ENCODE data around the gene CD52.

Gene CD52

GRCh38 chr1:26317612-26318337 lies at the start of gene CD52:
Gene CD52 (plus strand): TSS chr1:26317958. CDS start chr1:26318018, 60 bp downstream.
- no peak for TF ChIP-seq CTCF (IDR thresholded peaks at IDR 0.05; ENCODE audit: low read depth, low read length)
- no peak within 1 kb of the TSS for H3K4me3 ChIP-seq (replicated peaks in 1 of 2; ENCODE audit: low read depth in 2 of 2, low read length in 2 of 2)
- DNase-seq (ENCODE audit: low read depth in 2 of 2), result no peak

DNA sequence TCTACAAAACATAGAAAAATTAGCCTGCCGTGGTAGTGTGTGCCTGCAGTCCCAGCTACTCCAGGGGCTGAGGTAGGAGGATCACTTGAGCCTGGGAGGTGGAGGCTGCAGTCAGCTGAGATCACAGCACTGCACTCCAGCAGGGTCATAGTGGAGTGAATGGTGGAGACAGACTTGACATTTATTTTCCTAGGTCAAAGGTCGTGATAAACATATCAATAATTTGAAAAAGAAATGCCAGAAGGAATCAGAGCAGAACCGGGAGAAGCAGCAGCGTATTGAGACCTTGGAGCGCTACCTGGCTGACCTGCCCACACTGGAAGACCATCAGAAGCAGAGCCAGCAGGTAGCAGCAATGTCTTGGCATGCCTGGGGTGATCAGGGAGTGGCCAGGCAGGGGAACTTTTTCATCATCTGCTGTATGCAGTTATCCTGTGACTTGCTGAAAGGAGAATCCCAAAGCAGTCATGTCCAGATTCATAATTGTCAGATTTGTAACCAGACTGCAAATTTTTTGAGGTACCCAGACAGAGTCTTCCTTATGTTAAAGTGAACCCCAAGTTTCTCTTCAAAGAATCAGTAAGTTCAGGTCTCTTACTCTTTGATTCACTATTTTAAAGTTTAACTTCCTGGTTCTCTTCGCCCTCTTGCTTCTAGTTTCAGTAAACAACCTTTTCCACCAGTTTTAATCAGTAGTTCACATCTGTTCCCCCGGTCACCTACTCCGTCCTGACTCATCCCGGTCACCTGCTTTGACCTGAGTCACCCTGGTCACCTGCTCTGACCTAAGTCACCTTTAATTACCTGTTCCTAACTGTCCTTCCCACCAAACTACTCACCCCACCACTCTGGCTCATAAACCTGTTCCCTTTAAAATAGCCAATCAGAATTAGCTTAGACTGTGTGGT lies 49.2 kb upstream of the CD52 start:
- TF ChIP-seq CTCF (IDR thresholded peaks at IDR 0.05; ENCODE audit: low read depth, low read length), result no peak
- DNase-seq (ENCODE audit: low read depth in 2 of 2), result no peak
- H3K4me3 ChIP-seq (replicated peaks in 1 of 2; ENCODE audit: low read depth in 2 of 2, low read length in 2 of 2), result no peak overlapping the region

GRCh38 chr1:26269198-26269550 lies 48.6 kb upstream of the CD52 start:
- no peak for TF ChIP-seq CTCF (IDR thresholded peaks at IDR 0.05; ENCODE audit: low read depth, low read length)
- no peak for DNase-seq (ENCODE audit: low read depth in 2 of 2)
- no peak overlapping the region for H3K4me3 ChIP-seq (replicated peaks in 1 of 2; ENCODE audit: low read depth in 2 of 2, low read length in 2 of 2)

- peak; percentile 69 to 90 for DNase-seq (ENCODE audit: low read depth in 2 of 2)
- H3K4me3 ChIP-seq (replicated peaks in 1 of 2; ENCODE audit: low read depth in 2 of 2, low read length in 2 of 2), result no peak overlapping the region
- no peak for TF ChIP-seq CTCF (IDR thresholded peaks at IDR 0.05; ENCODE audit: low read depth, low read length)
Observed at GRCh38 chr1:26274801-26275425, 42.8 kb upstream of the CD52 start.

GRCh38 chr1:26275580-26276431 lies 42.0 kb upstream of the CD52 start:
- peak; percentile 80 for TF ChIP-seq CTCF (IDR thresholded peaks at IDR 0.05; ENCODE audit: low read depth, low read length)
- H3K4me3 ChIP-seq (replicated peaks in 1 of 2; ENCODE audit: low read depth in 2 of 2, low read length in 2 of 2), result no peak overlapping the region

GRCh38 chr1:26276432-26276838 lies 41.3 kb upstream of the CD52 start:
- DNase-seq (ENCODE audit: low read depth in 2 of 2), result no peak
- no peak for TF ChIP-seq CTCF (IDR thresholded peaks at IDR 0.05; ENCODE audit: low read depth, low read length)
- H3K4me3 ChIP-seq (replicated peaks in 1 of 2; ENCODE audit: low read depth in 2 of 2, low read length in 2 of 2), result no peak overlapping the region

More at GRCh38 chr1:26275580-26276431, 42.0 kb upstream of the CD52 start:
- DNase-seq (ENCODE audit: low read depth in 2 of 2), result peak; percentile 95 to 99

All from cardiac fibroblast (primary cell).